NCI-H2196 treated with DMSO at 0.1 percent for 48 hours (cell line): Measurements from ENCODE around the gene PIGQ.

Experiments
- DNase-seq: peaks from one replicate; lab custom pipeline; 2025; ENCODE audit not compliant: unreplicated experiment; lab: John Stamatoyannopoulos, UW

PIGQ gene

GRCh38 chr16:534135-534534, 35.6 kb upstream of the PIGQ start:
- no peak for DNase-seq

- DNase-seq = no peak
These were observed 34.8 kb upstream of the PIGQ start for GRCh38 chr16:534856-535445.

- no peak for DNase-seq
These were observed 34.0 kb upstream of the PIGQ start for GRCh38 chr16:535446-536405.

GRCh38 chr16:536746-537145, 33.0 kb upstream of the PIGQ start:
- no peak for DNase-seq

GRCh38 chr16:537415-538335, 32.1 kb upstream of the PIGQ start:
- no peak for DNase-seq

- DNase-seq = no peak
These were observed 29.8 kb upstream of the PIGQ start for GRCh38 chr16:539901-540530.

GRCh38 chr16:540645-541340, 29.0 kb upstream of the PIGQ start:
- no peak for DNase-seq

GRCh38 chr16:543301-544164, 26.2 kb upstream of the PIGQ start:
- no peak for DNase-seq

- no peak for DNase-seq
These were observed 25.3 kb upstream of the PIGQ start for GRCh38 chr16:544517-544916.

- DNase-seq = peak; percentile 22
These were observed 22.6 kb upstream of the PIGQ start for GRCh38 chr16:546909-547770.

GRCh38 chr16:548586-548985, 21.2 kb upstream of the PIGQ start:
- DNase-seq = no peak

GRCh38 chr16:549544-550263, 20.1 kb upstream of the PIGQ start:
- no peak for DNase-seq

- DNase-seq = no peak
These were observed 18.6 kb upstream of the PIGQ start for GRCh38 chr16:551210-551609.

GRCh38 chr16:552171-552570, 17.6 kb upstream of the PIGQ start:
- no peak for DNase-seq

GRCh38 chr16:553601-554296, 16.0 kb upstream of the PIGQ start:
- no peak for DNase-seq

GRCh38 chr16:554297-554621, 15.5 kb upstream of the PIGQ start:
- no peak for DNase-seq

- no peak for DNase-seq
These were observed 15.0 kb upstream of the PIGQ start for GRCh38 chr16:554640-555365.
